K562 (cell line): ENCODE data around the gene KLHDC7B. TPM values are rescaled to one million over a fixed set of nuclear protein-coding genes. Genes with fewer than 3 reads are reported as not detected.
A peak's percentile ranks its signal among the peaks of the same experiment; 100 is the strongest.

Experiments used
- BCOR ChIP-seq: fragments of 450-650 bp; IDR thresholded peaks from 2 replicates; pipeline ENCODE4 v1.6.1; 2016
- CCAR2 ChIP-seq: fragments of 200-400 bp; formaldehyde crosslinking; IDR thresholded peaks from 2 replicates; pipeline ENCODE4 v1.6.1; 2017; ENCODE audit warnings: mild to moderate bottlenecking, low read depth, low read length
- DPF2 ChIP-seq: fragments of 450-650 bp; IDR thresholded peaks from 2 replicates; pipeline ENCODE4 v1.6.1; 2016
- HMGN3 ChIP-seq: IDR thresholded peaks from 2 replicates; pipeline ENCODE4 v1.6.1; 2011; ENCODE audit warnings: borderline replicate concordance, low read depth, mild to moderate bottlenecking, mixed read lengths, low read length; ENCODE audit not compliant: insufficient read length; ENCODE audit errors: extremely low read depth
- KLF13 ChIP-seq: fragments of 450-650 bp; IDR thresholded peaks from 2 replicates; pipeline ENCODE4 v1.6.1; 2016; ENCODE audit warnings: missing genetic modification characterization, low read depth, mild to moderate bottlenecking, missing compliant biosample characterization, moderate library complexity, borderline replicate concordance
- NR1H2 ChIP-seq: sonication (generic); formaldehyde crosslinking; IDR thresholded peaks from 2 replicates; pipeline ENCODE4 v1.4.0; 2020; ENCODE audit warnings: mild to moderate bottlenecking, missing genetic modification reagents
- SAFB2 ChIP-seq: fragments of 200-400 bp; formaldehyde crosslinking; IDR thresholded peaks from 2 replicates; pipeline ENCODE4 v1.6.1; 2018; ENCODE audit warnings: borderline replicate concordance, low read length, low read depth, moderate library complexity; ENCODE audit not compliant: severe bottlenecking
- SRSF1 ChIP-seq: fragments of 200-400 bp; formaldehyde crosslinking; IDR thresholded peaks from 2 replicates; pipeline ENCODE4 v1.6.1; 2017; ENCODE audit warnings: mild to moderate bottlenecking, low read depth, low read length, moderate library complexity
- SUPT5H ChIP-seq: fragments of 450-650 bp; IDR thresholded peaks from 2 replicates; pipeline ENCODE4 v1.6.1; 2016
- TAF1 ChIP-seq: IDR thresholded peaks from 2 replicates; pipeline ENCODE4 v1.6.1; 2011; ENCODE audit warnings: mild to moderate bottlenecking, low read length, moderate library complexity; ENCODE audit not compliant: insufficient read depth, control insufficient read depth, severe bottlenecking; ENCODE audit errors: extremely low read depth
- YY1 ChIP-seq, 3 experiments: IDR thresholded peaks; 2 replicates each; pipeline ENCODE4 v1.6.1; 2011; ENCODE audit warnings: low read length in 2 of 3, mild to moderate bottlenecking in 2 of 3, moderate library complexity in 2 of 3, borderline replicate concordance in 1 of 3, control low read depth in 1 of 3, low read depth in 1 of 3; ENCODE audit not compliant: insufficient read depth in 3 of 3, insufficient replicate concordance in 2 of 3, control insufficient read depth in 1 of 3, insufficient read length in 1 of 3; ENCODE audit errors: extremely low read depth in 1 of 3
- ZNF347 ChIP-seq: fragments of 450-650 bp; formaldehyde crosslinking; IDR thresholded peaks from 2 replicates; pipeline ENCODE4 v1.4.0; 2020; ENCODE audit warnings: low read depth, mild to moderate bottlenecking, moderate library complexity
- polyA plus RNA-seq, 8 experiments: library from polyadenylated mRNA; depleted of rRNA in 4 of 8; stranded (reverse) in 5 of 8; unstranded in 3 of 8; fragments of >200 nt; fragmentation: Nextera tagmentation in 2 of 8; fragmentation: Illumina TruSeq in 1 of 8; extraction: Ambion mirVana in 2 of 8; extraction: Trizol in 1 of 8; gene quantifications; 2 replicates each; pipeline versions ENCODE4 v1.2.1 to v1.2.3, GENCODE V29; 2011 to 2014; ENCODE audit warnings: inconsistent platforms in 1 of 8, missing spikeins in 1 of 8
- total RNA-seq, 7 experiments: library from RNA; depleted of rRNA in 6 of 7; stranded (reverse); fragments of >200 nt in 6 of 7; fragmentation: Illumina TruSeq in 2 of 7; extraction: Trizol in 2 of 7; gene quantifications; 2 replicates each; pipeline versions ENCODE4 v1.2.1 to v1.2.3, GENCODE V29; 2011 to 2021; ENCODE audit warnings: low replicate concordance in 1 of 7
- TF ChIP-seq, protein P1 (sequence below): fragments of 450-650 bp; formaldehyde crosslinking; IDR thresholded peaks from 2 replicates; pipeline ENCODE4 v1.4.0; 2020; ENCODE audit warnings: mild to moderate bottlenecking, moderate library complexity
- TF ChIP-seq, protein P2 (sequence below): fragments of 450-650 bp; conservative IDR thresholded peaks from 2 replicates; pipeline ENCODE4 v1.6.1; 2016; ENCODE audit warnings: missing genetic modification characterization, low read depth, mild to moderate bottlenecking, missing compliant biosample characterization, moderate library complexity
- TF ChIP-seq, protein P3 (sequence below): fragments of 200-800 bp; sonication (Bioruptor generic); IDR thresholded peaks from 2 replicates; pipeline ENCODE4 v1.6.1; 2016; ENCODE audit warnings: missing genetic modification characterization, missing compliant biosample characterization
- TF ChIP-seq, protein P4 (sequence below), 2 experiments: fragments of 200-800 bp in 1 of 2; sonication (Bioruptor generic) in 1 of 2; sonication (generic) in 1 of 2; formaldehyde crosslinking in 1 of 2; IDR thresholded peaks in 1 of 2; conservative IDR thresholded peaks in 1 of 2; 2 replicates each; pipeline versions ENCODE4 v1.5.0 to v1.6.1; 2016 to 2020; ENCODE audit warnings: missing compliant biosample characterization in 1 of 2, missing genetic modification characterization in 1 of 2, missing genetic modification reagents in 1 of 2

Gene KLHDC7B
- total and polyA plus RNA-seq, 9 of the 15 experiments (the other 6 are each of a cell fraction or from before 2014, with no cell fraction given) = 0.04 to 0.22 (median 0.05) TPM; not detected in 4

DNA sequence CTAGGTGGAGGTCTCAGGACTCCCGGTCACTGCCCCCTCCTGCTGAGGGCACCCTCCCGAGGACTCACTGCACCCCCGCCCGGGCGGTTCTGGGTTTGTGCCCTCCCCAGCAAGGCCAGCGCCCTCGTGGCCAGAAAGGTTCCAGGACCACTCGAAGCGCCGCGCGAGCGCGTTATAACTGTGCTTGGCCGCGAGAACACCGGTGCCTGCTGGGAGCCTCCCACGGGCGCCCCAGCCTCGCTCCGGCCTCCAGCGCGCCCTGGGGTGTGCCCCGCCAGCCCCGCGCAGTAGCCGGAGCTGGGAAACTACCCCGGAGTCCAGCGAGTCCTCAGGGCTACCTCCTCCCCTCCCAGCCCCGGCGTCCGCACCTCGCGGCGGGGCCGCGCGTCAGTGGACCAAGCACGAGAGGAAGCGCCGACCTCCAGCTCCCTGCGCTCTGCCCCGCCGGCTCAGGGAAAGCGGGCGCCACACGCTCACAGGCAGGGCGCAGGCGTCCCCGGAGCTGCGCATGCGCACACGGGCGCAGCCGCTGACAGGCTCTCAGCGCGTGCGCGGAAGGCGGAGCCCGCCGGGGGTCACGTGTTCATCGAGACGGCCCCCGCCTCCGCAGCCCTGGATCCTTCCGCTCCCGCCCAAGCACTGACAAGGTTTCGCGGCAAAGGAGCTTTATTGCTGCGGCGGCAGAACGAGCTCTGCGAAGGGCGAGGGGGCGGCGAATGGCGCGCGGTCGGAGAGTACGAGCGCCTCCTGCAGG, 20.4 kb upstream of the KLHDC7B start, which contains the start of gene SCO2 (continued):
- TF ChIP-seq, protein P1, sequence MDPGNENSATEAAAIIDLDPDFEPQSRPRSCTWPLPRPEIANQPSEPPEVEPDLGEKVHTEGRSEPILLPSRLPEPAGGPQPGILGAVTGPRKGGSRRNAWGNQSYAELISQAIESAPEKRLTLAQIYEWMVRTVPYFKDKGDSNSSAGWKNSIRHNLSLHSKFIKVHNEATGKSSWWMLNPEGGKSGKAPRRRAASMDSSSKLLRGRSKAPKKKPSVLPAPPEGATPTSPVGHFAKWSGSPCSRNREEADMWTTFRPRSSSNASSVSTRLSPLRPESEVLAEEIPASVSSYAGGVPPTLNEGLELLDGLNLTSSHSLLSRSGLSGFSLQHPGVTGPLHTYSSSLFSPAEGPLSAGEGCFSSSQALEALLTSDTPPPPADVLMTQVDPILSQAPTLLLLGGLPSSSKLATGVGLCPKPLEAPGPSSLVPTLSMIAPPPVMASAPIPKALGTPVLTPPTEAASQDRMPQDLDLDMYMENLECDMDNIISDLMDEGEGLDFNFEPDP (CRISPR knock-in tag) = no peak
- TF ChIP-seq SUPT5H (peak; percentile 85), SRSF1 (no peak), BCOR (no peak), HMGN3 (peak; percentile 15), YY1 (IDR thresholded peaks at IDR 0.05; ENCODE audit: borderline replicate concordance in 1 of 3, control insufficient read depth in 1 of 3, extremely low read depth in 1 of 3, insufficient read depth in 3 of 3, insufficient read length in 1 of 3, insufficient replicate concordance in 2 of 3, low read depth in 1 of 3, low read length in 2 of 3) (peak in 2 of 3 experiments; percentile 68 to 73), TAF1 (peak; percentile 67), ZNF347 (CRISPR knock-in tag) (no peak), CCAR2 (no peak), SAFB2 (no peak), DPF2 (no peak), NR1H2 (CRISPR knock-in tag) (no peak), KLF13 (no peak)
- TF ChIP-seq, protein P2, sequence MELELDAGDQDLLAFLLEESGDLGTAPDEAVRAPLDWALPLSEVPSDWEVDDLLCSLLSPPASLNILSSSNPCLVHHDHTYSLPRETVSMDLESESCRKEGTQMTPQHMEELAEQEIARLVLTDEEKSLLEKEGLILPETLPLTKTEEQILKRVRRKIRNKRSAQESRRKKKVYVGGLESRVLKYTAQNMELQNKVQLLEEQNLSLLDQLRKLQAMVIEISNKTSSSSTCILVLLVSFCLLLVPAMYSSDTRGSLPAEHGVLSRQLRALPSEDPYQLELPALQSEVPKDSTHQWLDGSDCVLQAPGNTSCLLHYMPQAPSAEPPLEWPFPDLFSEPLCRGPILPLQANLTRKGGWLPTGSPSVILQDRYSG (tag) = no peak
- TF ChIP-seq, protein P3, sequence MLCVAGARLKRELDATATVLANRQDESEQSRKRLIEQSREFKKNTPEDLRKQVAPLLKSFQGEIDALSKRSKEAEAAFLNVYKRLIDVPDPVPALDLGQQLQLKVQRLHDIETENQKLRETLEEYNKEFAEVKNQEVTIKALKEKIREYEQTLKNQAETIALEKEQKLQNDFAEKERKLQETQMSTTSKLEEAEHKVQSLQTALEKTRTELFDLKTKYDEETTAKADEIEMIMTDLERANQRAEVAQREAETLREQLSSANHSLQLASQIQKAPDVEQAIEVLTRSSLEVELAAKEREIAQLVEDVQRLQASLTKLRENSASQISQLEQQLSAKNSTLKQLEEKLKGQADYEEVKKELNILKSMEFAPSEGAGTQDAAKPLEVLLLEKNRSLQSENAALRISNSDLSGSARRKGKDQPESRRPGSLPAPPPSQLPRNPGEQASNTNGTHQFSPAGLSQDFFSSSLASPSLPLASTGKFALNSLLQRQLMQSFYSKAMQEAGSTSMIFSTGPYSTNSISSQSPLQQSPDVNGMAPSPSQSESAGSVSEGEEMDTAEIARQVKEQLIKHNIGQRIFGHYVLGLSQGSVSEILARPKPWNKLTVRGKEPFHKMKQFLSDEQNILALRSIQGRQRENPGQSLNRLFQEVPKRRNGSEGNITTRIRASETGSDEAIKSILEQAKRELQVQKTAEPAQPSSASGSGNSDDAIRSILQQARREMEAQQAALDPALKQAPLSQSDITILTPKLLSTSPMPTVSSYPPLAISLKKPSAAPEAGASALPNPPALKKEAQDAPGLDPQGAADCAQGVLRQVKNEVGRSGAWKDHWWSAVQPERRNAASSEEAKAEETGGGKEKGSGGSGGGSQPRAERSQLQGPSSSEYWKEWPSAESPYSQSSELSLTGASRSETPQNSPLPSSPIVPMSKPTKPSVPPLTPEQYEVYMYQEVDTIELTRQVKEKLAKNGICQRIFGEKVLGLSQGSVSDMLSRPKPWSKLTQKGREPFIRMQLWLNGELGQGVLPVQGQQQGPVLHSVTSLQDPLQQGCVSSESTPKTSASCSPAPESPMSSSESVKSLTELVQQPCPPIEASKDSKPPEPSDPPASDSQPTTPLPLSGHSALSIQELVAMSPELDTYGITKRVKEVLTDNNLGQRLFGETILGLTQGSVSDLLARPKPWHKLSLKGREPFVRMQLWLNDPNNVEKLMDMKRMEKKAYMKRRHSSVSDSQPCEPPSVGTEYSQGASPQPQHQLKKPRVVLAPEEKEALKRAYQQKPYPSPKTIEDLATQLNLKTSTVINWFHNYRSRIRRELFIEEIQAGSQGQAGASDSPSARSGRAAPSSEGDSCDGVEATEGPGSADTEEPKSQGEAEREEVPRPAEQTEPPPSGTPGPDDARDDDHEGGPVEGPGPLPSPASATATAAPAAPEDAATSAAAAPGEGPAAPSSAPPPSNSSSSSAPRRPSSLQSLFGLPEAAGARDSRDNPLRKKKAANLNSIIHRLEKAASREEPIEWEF (CRISPR knock-in tag) = no peak
- TF ChIP-seq, protein P4, sequence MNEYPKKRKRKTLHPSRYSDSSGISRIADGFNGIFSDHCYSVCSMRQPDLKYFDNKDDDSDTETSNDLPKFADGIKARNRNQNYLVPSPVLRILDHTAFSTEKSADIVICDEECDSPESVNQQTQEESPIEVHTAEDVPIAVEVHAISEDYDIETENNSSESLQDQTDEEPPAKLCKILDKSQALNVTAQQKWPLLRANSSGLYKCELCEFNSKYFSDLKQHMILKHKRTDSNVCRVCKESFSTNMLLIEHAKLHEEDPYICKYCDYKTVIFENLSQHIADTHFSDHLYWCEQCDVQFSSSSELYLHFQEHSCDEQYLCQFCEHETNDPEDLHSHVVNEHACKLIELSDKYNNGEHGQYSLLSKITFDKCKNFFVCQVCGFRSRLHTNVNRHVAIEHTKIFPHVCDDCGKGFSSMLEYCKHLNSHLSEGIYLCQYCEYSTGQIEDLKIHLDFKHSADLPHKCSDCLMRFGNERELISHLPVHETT (CRISPR knock-in tag; conservative IDR thresholded peaks at IDR 0.05 in 1 of 2, IDR thresholded peaks at IDR 0.05 in 1 of 2) = 0 out of 4 replicates have a peak, but pooled peaks of 1 of the 2 experiments have one; percentile 10
